GM21526 (cell line): ENCODE measurements around the gene HRG.
"Not testable (repeated sequence)": the region's sequence is repeated elsewhere in the genome, so short reads cannot be mapped to it uniquely, and the experiment has no call there.

Experiments
- ATAC-seq: cut with Tn5 transposase; IDR thresholded peaks from one replicate; pipeline ENCODE4 v1.9.1; 2021; ENCODE audit warnings: moderate library complexity; ENCODE audit not compliant: unreplicated experiment, low FRiP score

The HRG gene

DNA sequence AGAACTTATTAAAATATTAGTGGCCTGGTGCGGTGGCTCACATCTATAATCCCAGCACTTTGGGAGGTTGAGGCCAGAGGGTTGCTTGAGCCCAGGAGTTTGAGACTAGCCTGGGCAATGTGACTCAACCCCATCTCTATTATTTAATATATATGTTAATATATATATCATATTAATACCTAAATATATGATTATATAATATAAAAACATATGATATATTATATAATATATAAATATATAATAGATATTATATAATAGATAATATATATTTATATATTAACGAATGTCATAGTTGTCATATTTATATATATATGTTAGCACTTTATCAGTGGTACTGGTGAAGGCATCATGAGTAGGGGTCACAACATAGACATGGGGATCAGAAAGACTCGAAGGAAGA lies 5.2 kb downstream of the HRG start:
- ATAC-seq: no peak

DNA sequence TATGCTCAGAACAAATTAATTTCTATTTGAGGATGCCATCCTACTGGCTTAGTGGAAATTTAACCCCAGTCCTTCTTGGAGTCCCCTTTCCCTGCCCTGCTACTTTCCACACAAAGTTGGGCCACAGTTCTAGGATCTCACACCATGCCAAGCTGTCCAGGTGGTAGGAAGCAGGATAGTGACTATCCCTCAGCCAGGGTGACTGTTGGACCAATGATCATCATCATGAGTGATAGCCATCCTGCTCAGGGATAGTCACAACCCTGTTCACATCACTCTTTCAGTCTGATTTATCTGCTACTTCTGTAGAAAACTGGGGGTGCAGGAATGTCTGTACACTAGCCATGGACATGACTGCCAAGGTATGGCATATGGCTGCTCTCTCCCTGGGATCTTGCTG lies 12.8 kb downstream of the HRG start:
- ATAC-seq: no peak

GRCh38 chr3:186679151-186679550 lies 13.3 kb downstream of the HRG start:
- no peak for ATAC-seq

- no peak for ATAC-seq
Observed at GRCh38 chr3:186680869-186681268, 15.1 kb downstream of the HRG start.

DNA sequence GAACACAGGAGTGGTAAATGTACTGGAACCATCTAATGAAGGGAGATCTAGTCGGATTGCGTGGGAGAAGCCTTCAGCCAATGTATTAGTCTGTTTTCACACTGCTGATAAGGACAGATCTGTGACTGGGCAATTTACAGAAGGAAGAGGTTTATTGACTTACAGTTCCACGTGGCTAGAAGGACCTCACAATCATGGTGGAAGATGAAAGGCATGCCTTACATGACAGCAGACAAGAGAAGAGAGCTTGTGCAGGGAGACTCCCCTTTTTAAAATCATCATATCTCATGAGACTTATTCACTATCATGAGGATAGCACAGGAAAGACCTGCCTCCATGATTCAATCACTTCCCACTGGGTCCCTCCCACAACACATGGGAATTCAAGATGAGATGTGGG lies 17.0 kb downstream of the HRG start:
- ATAC-seq: no peak

GRCh38 chr3:186683979-186684378 lies 18.2 kb downstream of the HRG start:
- no peak for ATAC-seq

DNA sequence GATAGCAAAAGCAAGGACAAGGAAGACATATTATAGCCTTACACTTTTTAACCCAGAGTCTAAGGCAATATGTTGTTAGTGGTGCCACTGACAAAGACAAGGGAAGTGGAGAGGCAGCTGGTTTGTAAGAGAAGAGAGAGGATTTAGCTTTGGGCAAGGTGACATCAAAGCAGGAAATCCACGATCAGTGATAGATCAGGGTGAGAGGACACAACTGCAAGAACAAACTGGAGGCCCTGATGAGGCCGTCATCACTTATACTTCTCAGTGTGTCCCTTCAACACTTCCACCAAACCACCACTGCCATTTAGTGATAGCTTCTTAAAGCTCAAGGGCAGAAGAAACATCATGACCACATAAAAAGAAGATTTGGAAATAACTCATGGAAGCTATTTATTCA lies 20.7 kb downstream of the HRG start:
- not testable (repeated sequence) for ATAC-seq

DNA sequence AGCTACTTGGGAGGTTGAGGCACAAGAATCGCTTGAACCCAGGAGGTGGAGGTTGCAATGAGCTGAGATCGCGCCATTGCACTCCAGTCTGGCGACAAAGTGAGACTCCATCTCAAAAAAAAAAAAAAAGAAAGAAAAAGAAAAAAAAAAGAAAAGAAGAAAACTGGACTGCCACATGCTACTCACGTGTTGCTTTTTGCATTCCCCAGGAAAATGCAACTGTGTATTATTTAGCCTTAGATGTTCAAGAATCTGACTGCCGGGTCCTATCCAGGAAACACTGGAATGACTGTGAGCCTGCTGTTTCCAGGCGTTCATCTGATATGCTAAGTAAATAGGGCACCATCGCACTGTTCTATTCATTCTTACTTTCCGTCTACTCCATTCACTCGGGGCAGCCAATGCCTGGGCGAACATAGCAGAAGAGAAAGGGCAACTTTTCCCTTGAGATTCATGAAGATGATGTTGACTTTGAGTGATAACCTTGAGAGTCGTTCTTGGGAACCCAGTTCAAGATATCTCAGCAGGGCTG lies 21.4 kb downstream of the HRG start:
- no peak for ATAC-seq

DNA sequence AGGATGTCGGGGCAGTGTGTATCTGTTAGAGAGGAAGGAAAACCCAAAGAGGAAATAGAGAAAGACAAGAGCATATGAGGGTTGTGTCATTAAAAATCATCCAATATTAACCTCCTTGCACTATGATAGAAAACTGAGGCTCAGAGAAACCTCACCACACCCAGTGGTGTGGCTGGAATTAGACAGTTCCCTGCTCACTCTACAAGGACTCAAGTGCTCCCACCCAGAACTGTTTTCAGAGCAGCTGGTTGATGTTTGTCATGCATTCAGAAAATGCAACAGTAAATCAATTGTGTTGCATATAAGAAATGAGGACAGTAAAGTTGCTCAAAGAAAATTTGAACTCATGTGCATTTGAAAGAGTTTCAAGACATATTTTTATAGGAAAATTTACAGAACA lies 24.5 kb downstream of the HRG start:
- ATAC-seq: not testable (repeated sequence)

DNA sequence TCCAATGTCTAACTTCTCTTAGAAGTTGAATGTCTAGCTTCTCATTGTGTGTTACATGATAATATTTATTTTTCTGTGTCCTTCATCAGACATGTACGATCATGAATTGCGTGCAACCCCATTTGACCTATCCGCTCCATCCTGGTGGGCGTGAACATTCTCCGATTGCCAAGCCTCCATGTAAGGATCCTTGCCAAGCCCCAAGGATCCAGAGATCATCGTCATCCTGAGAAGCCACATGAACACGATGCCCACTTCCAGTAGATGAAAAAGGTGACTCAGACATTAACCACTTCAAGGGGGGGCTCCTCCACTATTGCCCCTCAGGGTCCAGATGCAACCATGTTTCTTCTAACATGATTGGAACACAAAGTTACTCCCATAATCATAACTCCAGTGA lies 25.9 kb downstream of the HRG start:
- ATAC-seq: no peak

DNA sequence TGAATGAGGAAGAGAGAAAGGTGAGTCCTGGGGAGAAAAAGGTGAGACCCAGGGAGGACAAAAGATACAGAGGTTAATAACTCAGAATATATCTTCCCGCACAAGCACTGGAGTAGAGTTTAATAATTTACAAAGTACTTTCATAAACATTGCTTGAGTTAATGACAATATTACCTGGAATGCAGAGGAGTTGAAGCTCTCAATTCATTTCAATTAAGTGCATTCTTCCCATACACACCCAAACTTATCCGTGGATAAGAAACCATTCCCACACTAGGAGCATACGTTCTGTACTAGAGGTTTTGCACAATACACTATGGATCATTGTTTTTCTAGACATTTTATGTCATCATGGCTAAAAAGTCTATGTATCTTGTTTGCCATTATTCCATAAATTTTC lies 28.0 kb downstream of the HRG start:
- ATAC-seq: no peak

GRCh38 chr3:186694288-186695032 lies 28.6 kb downstream of the HRG start:
- no peak for ATAC-seq

DNA sequence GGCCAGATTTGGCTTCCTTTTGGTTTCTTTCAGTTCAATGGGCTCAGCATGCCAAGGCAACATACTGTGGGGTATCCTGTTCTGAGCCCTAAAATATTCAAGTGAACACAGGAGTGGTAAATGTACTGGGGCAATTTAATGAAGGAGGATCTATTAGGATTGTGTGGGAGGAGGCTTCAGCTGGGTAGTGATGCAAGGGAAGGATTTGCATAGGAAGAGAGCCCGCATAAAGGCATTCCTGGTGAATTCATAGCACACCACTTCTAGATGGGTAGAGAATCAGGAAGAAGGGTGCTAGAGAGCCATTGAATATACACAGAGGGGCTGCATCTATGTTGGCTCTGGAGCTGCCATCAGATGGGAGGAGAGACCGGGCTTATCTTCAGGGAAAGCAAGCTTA lies 30.7 kb downstream of the HRG start:
- no peak for ATAC-seq

DNA sequence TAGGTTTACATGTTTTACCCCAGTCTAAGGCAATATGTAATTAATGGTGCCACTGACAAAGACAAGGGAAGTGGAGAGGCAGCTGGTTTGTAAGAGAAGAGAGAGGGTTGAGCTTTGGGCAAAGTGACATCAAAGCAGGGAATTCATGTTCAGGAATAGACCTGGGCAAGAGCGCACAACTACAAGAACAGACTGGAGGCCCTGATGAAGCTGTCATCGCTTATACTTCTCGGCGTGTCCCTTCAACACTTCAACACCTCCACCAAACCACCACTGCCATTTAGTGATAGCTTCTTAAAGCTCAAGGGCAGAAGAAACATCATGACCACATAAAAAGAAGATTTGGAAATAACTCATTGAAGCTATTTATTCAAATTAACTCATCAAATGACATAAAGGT lies 31.7 kb downstream of the HRG start:
- ATAC-seq: no peak

GRCh38 chr3:186700267-186700666 lies 34.5 kb downstream of the HRG start:
- ATAC-seq: no peak

- not testable (repeated sequence) for ATAC-seq
Observed at GRCh38 chr3:186702451-186702850, 36.6 kb downstream of the HRG start.

DNA sequence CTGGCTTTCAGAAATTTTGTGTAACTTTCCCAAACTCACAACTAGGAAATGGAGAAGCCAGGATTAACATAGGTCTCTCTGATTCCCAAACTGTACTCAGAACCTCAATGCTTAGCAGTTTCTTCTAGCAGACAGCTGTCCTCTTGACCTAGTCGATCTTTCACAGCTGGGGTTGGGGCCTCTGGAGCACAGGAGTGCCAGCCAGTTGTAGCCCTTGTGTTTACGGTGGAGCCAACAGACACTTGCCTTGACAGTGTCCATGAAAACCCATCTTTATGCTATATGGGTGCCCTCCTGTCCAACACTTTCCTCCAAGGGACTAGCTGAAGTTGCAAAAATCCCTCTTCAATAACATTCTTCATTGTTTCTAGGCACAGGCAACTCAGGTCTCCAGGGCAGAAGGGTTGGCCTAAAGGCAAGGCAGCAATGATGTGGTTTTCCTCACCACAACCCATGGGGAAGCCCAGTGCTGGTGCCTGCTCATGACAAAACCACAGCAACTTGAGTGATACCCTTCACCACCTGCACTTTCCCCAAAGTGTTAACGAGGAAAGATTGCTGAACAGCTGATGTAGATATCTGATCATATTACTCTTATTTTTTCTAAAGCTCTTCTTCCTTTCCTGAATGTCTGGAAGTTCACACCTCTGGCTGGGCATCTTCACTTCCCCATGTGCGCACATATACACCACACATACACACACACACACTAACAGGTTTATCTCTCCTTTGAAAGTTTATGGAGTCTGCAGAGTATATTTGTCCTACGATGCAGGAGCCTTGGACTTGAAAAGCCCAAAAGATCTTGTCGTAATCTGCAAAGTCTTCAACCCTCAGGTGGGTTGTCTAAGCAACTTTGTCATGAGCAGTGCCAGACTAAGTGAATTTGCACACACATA lies 40.3 kb downstream of the HRG start:
- no peak for ATAC-seq

GRCh38 chr3:186708983-186709679 lies 43.3 kb downstream of the HRG start:
- no peak for ATAC-seq

DNA sequence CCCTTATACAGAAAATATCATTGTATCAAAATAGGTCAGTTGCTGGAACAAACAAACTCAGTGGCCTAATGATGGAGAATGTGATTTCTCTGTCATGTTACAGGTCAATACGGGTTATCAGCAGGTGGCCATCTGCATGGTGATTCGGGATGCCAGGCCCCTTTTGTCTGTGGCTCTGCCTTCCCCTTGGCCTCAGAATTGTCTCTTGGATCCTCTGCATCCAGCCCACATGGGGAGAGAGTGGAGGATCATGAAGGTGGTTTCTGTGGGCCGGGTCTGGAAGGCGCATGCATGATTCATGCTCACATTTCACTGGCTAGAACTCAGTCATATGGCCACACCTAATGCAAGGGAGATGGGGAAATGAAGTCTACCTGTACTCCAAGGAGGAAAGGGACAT lies 44.9 kb downstream of the HRG start:
- not testable (repeated sequence) for ATAC-seq

DNA sequence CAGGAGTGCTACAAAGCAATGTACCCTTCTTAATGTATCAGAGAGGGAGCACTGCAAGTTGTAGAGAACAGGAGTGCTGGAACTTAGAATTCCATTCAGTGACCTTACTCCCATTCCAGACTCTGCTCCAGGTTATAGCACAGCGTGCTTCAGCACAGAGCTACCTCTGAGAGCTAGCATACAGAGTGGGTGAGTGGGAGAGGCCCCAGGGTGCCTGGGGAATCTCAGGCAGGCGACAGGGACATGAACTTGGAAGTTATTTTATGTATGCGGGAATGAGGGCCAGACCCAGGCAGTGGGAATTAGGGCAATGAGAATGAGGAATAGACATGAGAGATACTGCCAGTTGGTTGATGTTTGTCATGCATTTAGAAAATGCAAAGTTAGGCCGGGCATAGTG lies 47.7 kb downstream of the HRG start:
- no peak for ATAC-seq

GRCh38 chr3:186717039-186717457 lies 51.2 kb downstream of the HRG start, which contains the start of gene KNG1:
Gene KNG1, plus strand, starts transcription at chr3:186717359. Its CDS starts 184 bp downstream, at chr3:186717543.
- no peak for ATAC-seq
